ENCODE data around the gene KRT10.

KRT10 gene

GRCh38 chr17:40801157-40801556 lies 21.3 kb downstream of the KRT10 start:
- ATAC-seq (no peak), DNase-seq (no peak)
- no peak overlapping the region for H3K4me3 Mint-ChIP-seq
- no peaks in the 10 kb centered on the region for H3K9me3 Mint-ChIP-seq
- no peak overlapping the region for H3K27ac Mint-ChIP-seq
- no peaks in the 10 kb centered on the region for H3K36me3 Mint-ChIP-seq (ENCODE audit: low read depth)
- H3K4me1 Mint-ChIP-seq, result peaks cover 2% of the 10 kb centered on the region
- peaks cover 36% of the 10 kb centered on the region for H3K27me3 Mint-ChIP-seq

- H3K4me1 Mint-ChIP-seq, result peaks cover 2% of the 10 kb centered on the region
- ATAC-seq (no peak), DNase-seq (no peak)
- no peaks in the 10 kb centered on the region for H3K36me3 Mint-ChIP-seq (ENCODE audit: low read depth)
- no peak overlapping the region for H3K27ac Mint-ChIP-seq
- no peak overlapping the region for H3K4me3 Mint-ChIP-seq
- no peaks in the 10 kb centered on the region for H3K9me3 Mint-ChIP-seq
- H3K27me3 Mint-ChIP-seq, result peaks cover 38% of the 10 kb centered on the region
These were observed 22.0 kb downstream of the KRT10 start for GRCh38 chr17:40800381-40800780.

- Mint-ChIP-seq H3K9me3 (no peaks in the 10 kb centered on the region), H3K4me1 (peaks cover 2% of the 10 kb centered on the region), H3K27me3 (peaks cover 37% of the 10 kb centered on the region), H3K27ac (no peak within 1 kb of the TSS), H3K4me3 (no peak within 1 kb of the TSS), H3K36me3 (ENCODE audit: low read depth) (no peaks in the 10 kb centered on the region)
- ATAC-seq, result no peak
- DNase-seq, result no peak
These were observed 22.6 kb downstream of the KRT10 start, which contains the start of gene KRT28 for GRCh38 chr17:40799859-40800258. Gene KRT28 (minus strand): TSS chr17:40799959. CDS start chr17:40799893, 66 bp downstream.

GRCh38 chr17:40796846-40797245 lies 25.6 kb downstream of the KRT10 start:
- DNase-seq (no peak), ATAC-seq (no peak)
- H3K27me3 Mint-ChIP-seq, result peaks cover 35% of the 10 kb centered on the region

GRCh38 chr17:40795019-40795667 lies 27.3 kb downstream of the KRT10 start:
- peaks cover 35% of the 10 kb centered on the region for H3K27me3 Mint-ChIP-seq
- H3K4me3 Mint-ChIP-seq, result no peak overlapping the region
- H3K27ac Mint-ChIP-seq, result no peak overlapping the region
- DNase-seq (no peak), ATAC-seq (no peak)
- no peaks in the 10 kb centered on the region for H3K36me3 Mint-ChIP-seq (ENCODE audit: low read depth)
- no peaks in the 10 kb centered on the region for H3K4me1 Mint-ChIP-seq
- no peaks in the 10 kb centered on the region for H3K9me3 Mint-ChIP-seq

More at GRCh38 chr17:40796846-40797245, 25.6 kb downstream of the KRT10 start:
- Mint-ChIP-seq H3K4me3 (no peak overlapping the region), H3K36me3 (ENCODE audit: low read depth) (no peaks in the 10 kb centered on the region), H3K27ac (no peak overlapping the region), H3K4me1 (no peaks in the 10 kb centered on the region), H3K9me3 (no peaks in the 10 kb centered on the region)

- no peaks in the 10 kb centered on the region for H3K9me3 Mint-ChIP-seq
- DNase-seq (no peak), ATAC-seq (no peak)
- H3K4me3 Mint-ChIP-seq, result no peak overlapping the region
- H3K27ac Mint-ChIP-seq, result no peak overlapping the region
- H3K4me1 Mint-ChIP-seq, result no peaks in the 10 kb centered on the region
- no peaks in the 10 kb centered on the region for H3K36me3 Mint-ChIP-seq (ENCODE audit: low read depth)
- peaks cover 33% of the 10 kb centered on the region for H3K27me3 Mint-ChIP-seq
These were observed 27.9 kb downstream of the KRT10 start for GRCh38 chr17:40794466-40794865.

- peaks cover 28% of the 10 kb centered on the region for H3K27me3 Mint-ChIP-seq
These were observed 28.6 kb downstream of the KRT10 start for GRCh38 chr17:40793832-40794231.

GRCh38 chr17:40791787-40792436 lies 30.5 kb downstream of the KRT10 start:
- ATAC-seq (no peak), DNase-seq (no peak)
- Mint-ChIP-seq H3K4me3 (no peak overlapping the region), H3K36me3 (ENCODE audit: low read depth) (no peaks in the 10 kb centered on the region), H3K9me3 (no peaks in the 10 kb centered on the region), H3K27ac (no peak overlapping the region), H3K27me3 (peaks cover 27% of the 10 kb centered on the region), H3K4me1 (no peaks in the 10 kb centered on the region)

More at GRCh38 chr17:40793832-40794231, 28.6 kb downstream of the KRT10 start:
- no peaks in the 10 kb centered on the region for H3K4me1 Mint-ChIP-seq
- ATAC-seq (no peak), DNase-seq (no peak)
- H3K9me3 Mint-ChIP-seq, result no peaks in the 10 kb centered on the region
- H3K4me3 Mint-ChIP-seq, result no peak overlapping the region
- no peaks in the 10 kb centered on the region for H3K36me3 Mint-ChIP-seq (ENCODE audit: low read depth)
- no peak overlapping the region for H3K27ac Mint-ChIP-seq

- Mint-ChIP-seq H3K4me1 (no peaks in the 10 kb centered on the region), H3K4me3 (no peak overlapping the region), H3K27me3 (peaks cover 23% of the 10 kb centered on the region), H3K36me3 (ENCODE audit: low read depth) (no peaks in the 10 kb centered on the region), H3K9me3 (no peaks in the 10 kb centered on the region), H3K27ac (no peak overlapping the region)
- DNase-seq (no peak), ATAC-seq (no peak)
These were observed 31.3 kb downstream of the KRT10 start for GRCh38 chr17:40791111-40791510.

- Mint-ChIP-seq H3K27me3 (peaks cover 52% of the 10 kb centered on the region), H3K4me3 (no peak within 1 kb of the TSS), H3K36me3 (ENCODE audit: low read depth) (no peaks in the 10 kb centered on the region), H3K27ac (no peak within 1 kb of the TSS), H3K4me1 (no peaks in the 10 kb centered on the region), H3K9me3 (no peaks in the 10 kb centered on the region)
- ATAC-seq (no peak), DNase-seq (no peak)
These were observed 40.0 kb downstream of the KRT10 start, which contains the start of gene KRT27 for GRCh38 chr17:40782450-40782849. Gene KRT27 (minus strand): TSS chr17:40782550. CDS start chr17:40782493, 57 bp downstream.

GRCh38 chr17:40779181-40779909 lies 43.1 kb downstream of the KRT10 start:
- Mint-ChIP-seq H3K4me3 (peak overlapping the region; percentile 22), H3K36me3 (ENCODE audit: low read depth) (no peaks in the 10 kb centered on the region), H3K9me3 (no peaks in the 10 kb centered on the region), H3K27me3 (peaks cover 60% of the 10 kb centered on the region), H3K27ac (no peak overlapping the region), H3K4me1 (no peaks in the 10 kb centered on the region)
- DNase-seq (peak; percentile 27), ATAC-seq (no peak)

GRCh38 chr17:40778461-40778860 lies 44.0 kb downstream of the KRT10 start:
- Mint-ChIP-seq H3K9me3 (no peaks in the 10 kb centered on the region), H3K27ac (no peak overlapping the region), H3K4me1 (no peaks in the 10 kb centered on the region), H3K36me3 (ENCODE audit: low read depth) (no peaks in the 10 kb centered on the region), H3K27me3 (peaks cover 62% of the 10 kb centered on the region), H3K4me3 (no peak overlapping the region)
- DNase-seq, result no peak
- no peak for ATAC-seq

GRCh38 chr17:40777971-40778370 lies 44.4 kb downstream of the KRT10 start:
- Mint-ChIP-seq H3K9me3 (no peaks in the 10 kb centered on the region), H3K36me3 (ENCODE audit: low read depth) (no peaks in the 10 kb centered on the region), H3K4me1 (no peaks in the 10 kb centered on the region), H3K27ac (no peak overlapping the region), H3K27me3 (peaks cover 58% of the 10 kb centered on the region), H3K4me3 (no peak overlapping the region)
- DNase-seq, result no peak
- ATAC-seq, result no peak

- H3K9me3 Mint-ChIP-seq, result no peaks in the 10 kb centered on the region
- H3K36me3 Mint-ChIP-seq (ENCODE audit: low read depth), result no peaks in the 10 kb centered on the region
- H3K4me1 Mint-ChIP-seq, result no peaks in the 10 kb centered on the region
- no peak for ATAC-seq
- no peak for DNase-seq
- no peak overlapping the region for H3K4me3 Mint-ChIP-seq
- no peak overlapping the region for H3K27ac Mint-ChIP-seq
- H3K27me3 Mint-ChIP-seq, result peaks cover 63% of the 10 kb centered on the region
These were observed 45.0 kb downstream of the KRT10 start for GRCh38 chr17:40777459-40777858.

- no peaks in the 10 kb centered on the region for H3K4me1 Mint-ChIP-seq
These were observed 46.5 kb downstream of the KRT10 start for GRCh38 chr17:40775945-40776344.

More at GRCh38 chr17:40775945-40776344, 46.5 kb downstream of the KRT10 start:
- no peak for ATAC-seq
- peaks cover 64% of the 10 kb centered on the region for H3K27me3 Mint-ChIP-seq
- H3K27ac Mint-ChIP-seq, result no peak overlapping the region
- no peaks in the 10 kb centered on the region for H3K36me3 Mint-ChIP-seq (ENCODE audit: low read depth)
- H3K4me3 Mint-ChIP-seq, result no peak overlapping the region
- DNase-seq, result no peak
- H3K9me3 Mint-ChIP-seq, result no peaks in the 10 kb centered on the region

Data from activated naive CD8-positive, alpha-beta T cell treated with anti-CD3 and anti-CD28 coated beads, Interleukin-2, amount 50 U/mL, for 24 hours (primary cell).